KMS-11 (cell line): ENCODE data around the gene APCDD1L.

Experiments used
- H2AFZ ChIP-seq: fragments of 200-600 bp; sonication (generic); 2 replicates; pipeline ENCODE4 v1.6.1; 2016; ENCODE audit warnings: antibody characterized with exemption, mixed run types, low read depth
- H3K27ac ChIP-seq: fragments of 200-600 bp; sonication (generic); 2 replicates; pipeline ENCODE4 v1.6.1; 2016; ENCODE audit warnings: mild to moderate bottlenecking, mixed run types
- H3K27me3 ChIP-seq: fragments of 200-600 bp; sonication (generic); 2 replicates; pipeline ENCODE4 v1.6.1; 2017; ENCODE audit warnings: mild to moderate bottlenecking, low read depth, mixed run types, moderate library complexity; ENCODE audit not compliant: insufficient read depth
- H3K36me3 ChIP-seq: fragments of 200-600 bp; sonication (generic); 2 replicates; pipeline ENCODE4 v1.6.1; 2017; ENCODE audit warnings: mild to moderate bottlenecking, mixed run types; ENCODE audit not compliant: insufficient read depth
- H3K4me1 ChIP-seq: fragments of 200-600 bp; sonication (generic); 2 replicates; pipeline ENCODE4 v1.6.1; 2016; ENCODE audit warnings: mild to moderate bottlenecking, low read depth, mixed run types; ENCODE audit not compliant: poor library complexity, severe bottlenecking
- H3K4me2 ChIP-seq: fragments of 200-600 bp; sonication (generic); 2 replicates; pipeline ENCODE4 v1.7.0; 2016; ENCODE audit warnings: mild to moderate bottlenecking, mixed run types
- H3K4me3 ChIP-seq: fragments of 200-600 bp; sonication (generic); IDR thresholded peaks from 2 replicates; pipeline ENCODE4 v1.6.1; 2017; ENCODE audit warnings: low read depth, low read length, mixed read lengths; ENCODE audit not compliant: insufficient read depth
- H3K79me2 ChIP-seq: fragments of 200-600 bp; sonication (generic); 2 replicates; pipeline ENCODE4 v1.6.1; 2016; ENCODE audit warnings: low read depth, mixed run types; ENCODE audit not compliant: insufficient read depth
- H3K9ac ChIP-seq: fragments of 200-600 bp; sonication (generic); 2 replicates; pipeline ENCODE4 v1.6.1; 2016; ENCODE audit warnings: mild to moderate bottlenecking, mixed run types
- H4K20me1 ChIP-seq: fragments of 200-600 bp; sonication (generic); 2 replicates; pipeline ENCODE4 v1.6.1; 2016; ENCODE audit warnings: mild to moderate bottlenecking, mixed run types; ENCODE audit not compliant: insufficient read depth
- CTCF ChIP-seq: fragments of 200-600 bp; sonication (generic); conservative IDR thresholded peaks from 2 replicates; pipeline ENCODE4 v1.6.1; 2017; ENCODE audit warnings: low read depth, mild to moderate bottlenecking, antibody characterized with exemption, low read length, moderate library complexity, mixed read lengths

Gene APCDD1L

GRCh38 chr20:58435237-58435636 lies 80.0 kb downstream of the APCDD1L start:
- Histone ChIP-seq H3K79me2 (peaks cover 54% of the 10 kb centered on the region; the same call in 1 of the 2 replicates), H3K27me3 (no peaks in the 10 kb centered on the region), H3K4me1 (peaks cover 35% of the 10 kb centered on the region), H3K4me2 (no peak overlapping the region), H2AFZ (no peak overlapping the region), H3K4me3 (no peak overlapping the region), H3K36me3 (no peaks in the 10 kb centered on the region; the same call in 1 of the 2 replicates), H4K20me1 (peaks cover 6% of the 10 kb centered on the region; the same call in 1 of the 2 replicates), H3K9ac (no peak overlapping the region), H3K27ac (no peak overlapping the region)
- no peak for TF ChIP-seq CTCF

- peaks cover 58% of the 10 kb centered on the region; the same call in 1 of the 2 replicates for H3K79me2 ChIP-seq
- peaks cover 6% of the 10 kb centered on the region; the same call in 1 of the 2 replicates for H4K20me1 ChIP-seq
- no peak overlapping the region for H3K9ac ChIP-seq
- H3K27me3 ChIP-seq: no peaks in the 10 kb centered on the region
- no peak overlapping the region for H3K4me3 ChIP-seq
- TF ChIP-seq CTCF: no peak
- H3K36me3 ChIP-seq: no peaks in the 10 kb centered on the region; the same call in 1 of the 2 replicates
- peaks cover 35% of the 10 kb centered on the region for H3K4me1 ChIP-seq
- no peak overlapping the region for H3K4me2 ChIP-seq
- no peak overlapping the region for H3K27ac ChIP-seq
- no peak overlapping the region for H2AFZ ChIP-seq
These were observed 80.9 kb downstream of the APCDD1L start for GRCh38 chr20:58434326-58434725.

GRCh38 chr20:58433759-58434158 lies 81.4 kb downstream of the APCDD1L start:
- Histone ChIP-seq H4K20me1 (peaks cover 6% of the 10 kb centered on the region; the same call in 1 of the 2 replicates), H3K4me1 (peaks cover 31% of the 10 kb centered on the region), H3K4me3 (no peak overlapping the region), H2AFZ (no peak overlapping the region), H3K27ac (peak overlapping the region; percentile 3; the same call in 1 of the 2 replicates), H3K27me3 (no peaks in the 10 kb centered on the region), H3K79me2 (peaks cover 64% of the 10 kb centered on the region; the same call in 1 of the 2 replicates), H3K4me2 (no peak overlapping the region), H3K36me3 (no peaks in the 10 kb centered on the region; the same call in 1 of the 2 replicates), H3K9ac (no peak overlapping the region)
- no peak for TF ChIP-seq CTCF

GRCh38 chr20:58433029-58433647 lies 82.1 kb downstream of the APCDD1L start:
- H3K79me2 ChIP-seq: peaks cover 68% of the 10 kb centered on the region; the same call in 1 of the 2 replicates
- H3K4me2 ChIP-seq: no peak overlapping the region; the same call in 1 of the 2 replicates
- H4K20me1 ChIP-seq: peaks cover 6% of the 10 kb centered on the region; the same call in 1 of the 2 replicates
- no peaks in the 10 kb centered on the region for H3K27me3 ChIP-seq
- H3K9ac ChIP-seq: no peak overlapping the region
- H2AFZ ChIP-seq: no peak overlapping the region
- no peaks in the 10 kb centered on the region for H3K36me3 ChIP-seq
- H3K4me3 ChIP-seq: no peak overlapping the region
- peaks cover 27% of the 10 kb centered on the region for H3K4me1 ChIP-seq
- TF ChIP-seq CTCF: no peak
- peak overlapping the region; percentile 3; the same call in 1 of the 2 replicates for H3K27ac ChIP-seq
